GM21423 (cell line): ENCODE measurements around the gene ICE1.
"Not testable (repeated sequence)": the region's sequence is repeated elsewhere in the genome, so short reads cannot be mapped to it uniquely, and the experiment has no call there.

Experiments used
- ATAC-seq: cut with Tn5 transposase; IDR thresholded peaks from one replicate; pipeline ENCODE4 v1.9.1; 2021; ENCODE audit warnings: mild to moderate bottlenecking, moderate library complexity; ENCODE audit not compliant: unreplicated experiment

The ICE1 gene

GRCh38 chr5:5403741-5404140 is 18.7 kb upstream of the ICE1 start:
- ATAC-seq = no peak

GRCh38 chr5:5404381-5404780 is 18.1 kb upstream of the ICE1 start:
- ATAC-seq = no peak

- ATAC-seq = no peak
Observed at GRCh38 chr5:5405441-5405840, 17.0 kb upstream of the ICE1 start.

GRCh38 chr5:5407924-5408323 is 14.6 kb upstream of the ICE1 start:
- no peak for ATAC-seq

GRCh38 chr5:5409151-5409810 is 13.2 kb upstream of the ICE1 start:
- ATAC-seq = no peak

GRCh38 chr5:5413856-5414255 is 8.6 kb upstream of the ICE1 start:
- ATAC-seq = not testable (repeated sequence)

GRCh38 chr5:5414999-5415398 is 7.5 kb upstream of the ICE1 start:
- ATAC-seq = no peak

GRCh38 chr5:5416733-5417132 is 5.7 kb upstream of the ICE1 start:
- ATAC-seq = no peak

- ATAC-seq = no peak
Observed at GRCh38 chr5:5418006-5418405, 4.5 kb upstream of the ICE1 start.

- no peak for ATAC-seq
Observed at GRCh38 chr5:5418764-5419163, 3.7 kb upstream of the ICE1 start.

- no peak for ATAC-seq
Observed at GRCh38 chr5:5419291-5420210, 2.9 kb upstream of the ICE1 start.

GRCh38 chr5:5420251-5420650 is 2.2 kb upstream of the ICE1 start:
- ATAC-seq = no peak

GRCh38 chr5:5421149-5421960 is 1.1 kb upstream of the ICE1 start:
- peak; percentile 16 for ATAC-seq

- peak; percentile 14 for ATAC-seq
Observed at GRCh38 chr5:5422819-5423515, 490 bp downstream of the ICE1 start.

GRCh38 chr5:5423586-5423985 is 1.1 kb downstream of the ICE1 start:
- no peak for ATAC-seq

GRCh38 chr5:5424736-5425135 is 2.3 kb downstream of the ICE1 start:
- no peak for ATAC-seq

- ATAC-seq = no peak
Observed at GRCh38 chr5:5430136-5430535, 7.7 kb downstream of the ICE1 start.

- ATAC-seq = no peak
Observed at GRCh38 chr5:5432020-5432707, 9.7 kb downstream of the ICE1 start.

- ATAC-seq = no peak
Observed at GRCh38 chr5:5436203-5436760, 13.8 kb downstream of the ICE1 start.
